HCT116 (cell line): ENCODE data around the gene ZEB1.

Experiments
- CEBPB ChIP-seq: IDR thresholded peaks from 2 replicates; pipeline ENCODE4 v1.6.1; 2012; ENCODE audit warnings: low read depth
- CTCF ChIP-seq, 3 experiments: fragments of 200-600 bp in 1 of 3; sonication (generic) in 1 of 3; IDR thresholded peaks in 2 of 3; conservative IDR thresholded peaks in 1 of 3; 2 replicates each; pipeline ENCODE4 v1.5.1; 2012 to 2017; ENCODE audit warnings: low read depth in 2 of 3, low read length in 2 of 3, antibody characterized with exemption in 1 of 3, borderline replicate concordance in 1 of 3, control low read depth in 1 of 3, mild to moderate bottlenecking in 1 of 3, mixed read lengths in 1 of 3, mixed run types in 1 of 3, moderate library complexity in 1 of 3; ENCODE audit not compliant: insufficient read depth in 1 of 3
- EGR1 ChIP-seq: IDR thresholded peaks from 2 replicates; pipeline ENCODE4 v1.6.1; 2012; ENCODE audit warnings: low read depth
- EZH2 ChIP-seq: fragments of 200-600 bp; sonication (generic); IDR thresholded peaks from 2 replicates; pipeline ENCODE4 v1.6.1; 2017; ENCODE audit warnings: antibody characterized with exemption, mixed run types
- EZH2phosphoT487 ChIP-seq: fragments of 200-600 bp; IDR thresholded peaks from 2 replicates; pipeline ENCODE4 v1.6.1; 2018; ENCODE audit warnings: antibody characterized with exemption, borderline replicate concordance
- POLR2A ChIP-seq: IDR thresholded peaks from 2 replicates; pipeline ENCODE4 v1.7.0; 2011; ENCODE audit warnings: borderline replicate concordance; ENCODE audit not compliant: insufficient read depth, insufficient read length; ENCODE audit errors: extremely low read depth
- POLR2AphosphoS5 ChIP-seq: IDR thresholded peaks from 2 replicates; pipeline ENCODE4 v1.6.1; 2011; ENCODE audit warnings: mild to moderate bottlenecking, low read depth, low read length, moderate library complexity
- REST ChIP-seq: IDR thresholded peaks from 2 replicates; pipeline ENCODE4 v1.6.1; 2012; ENCODE audit warnings: low read depth
- SP1 ChIP-seq: IDR thresholded peaks from 2 replicates; pipeline ENCODE4 v1.6.1; 2012; ENCODE audit warnings: low read depth
- YY1 ChIP-seq: IDR thresholded peaks from 2 replicates; pipeline ENCODE4 v1.6.1; 2011; ENCODE audit warnings: low read length, low read depth, moderate library complexity, mild to moderate bottlenecking; ENCODE audit not compliant: insufficient replicate concordance; ENCODE audit errors: extremely low read depth
- ZFX ChIP-seq: fragments of 450-650 bp; IDR thresholded peaks from 2 replicates; pipeline ENCODE4 v1.6.1; 2017
- ZNF274 ChIP-seq: fragments of 200-500 bp; sonication (Bioruptor generic); IDR thresholded peaks from 2 replicates; pipeline ENCODE4 v1.6.1; 2014; ENCODE audit warnings: mild to moderate bottlenecking, low read depth, low read length, inconsistent platforms
- TF ChIP-seq, protein P1 (sequence below): IDR thresholded peaks from 2 replicates; pipeline ENCODE4 v1.6.1; 2012

GRCh38 chr10:31343009-31343408, 24.0 kb downstream of the ZEB1 start:
- TF ChIP-seq POLR2A (no peak), CTCF (IDR thresholded peaks at IDR 0.05 in 2 of 3, conservative IDR thresholded peaks at IDR 0.05 in 1 of 3; ENCODE audit: borderline replicate concordance in 1 of 3, insufficient read depth in 1 of 3, low read depth in 2 of 3, low read length in 2 of 3) (no peak), POLR2AphosphoS5 (no peak), EZH2phosphoT487 (no peak), EZH2 (no peak), CEBPB (no peak), ZFX (no peak), REST (no peak), EGR1 (no peak), YY1 (no peak), ZNF274 (no peak), SP1 (no peak)
- TF ChIP-seq, protein P1, sequence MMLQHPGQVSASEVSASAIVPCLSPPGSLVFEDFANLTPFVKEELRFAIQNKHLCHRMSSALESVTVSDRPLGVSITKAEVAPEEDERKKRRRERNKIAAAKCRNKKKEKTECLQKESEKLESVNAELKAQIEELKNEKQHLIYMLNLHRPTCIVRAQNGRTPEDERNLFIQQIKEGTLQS: no peak
